GM18907 (cell line): ENCODE measurements around the gene WDR36.
"Not testable (repeated sequence)": the region's sequence is repeated elsewhere in the genome, so short reads cannot be mapped to it uniquely, and the experiment has no call there.

ENCODE experiments used
- ATAC-seq: cut with Tn5 transposase; IDR thresholded peaks from one replicate; pipeline ENCODE4 v1.9.1; 2021; ENCODE audit warnings: mild to moderate bottlenecking, moderate library complexity; ENCODE audit not compliant: unreplicated experiment

The WDR36 gene

DNA sequence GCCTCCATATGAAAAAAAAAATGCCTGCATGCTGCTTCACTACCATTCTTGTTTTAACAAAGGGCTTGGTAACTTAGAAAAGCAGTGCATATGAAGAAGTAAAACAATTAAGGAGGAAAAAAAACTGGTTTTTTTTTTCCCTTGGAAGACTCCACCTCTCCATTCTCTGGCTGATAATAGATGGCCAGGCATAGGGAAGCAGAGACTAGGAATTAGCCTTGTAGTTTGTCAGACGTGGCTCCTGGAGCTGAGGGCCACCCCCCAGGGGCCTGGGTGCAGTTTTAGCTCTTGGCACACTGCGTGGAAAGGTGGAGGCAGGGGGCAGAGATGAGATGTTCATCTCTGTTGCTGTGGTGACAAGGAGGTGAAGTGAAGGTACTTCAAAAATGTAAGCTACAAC, 42.7 kb downstream of the WDR36 start:
- ATAC-seq = no peak

DNA sequence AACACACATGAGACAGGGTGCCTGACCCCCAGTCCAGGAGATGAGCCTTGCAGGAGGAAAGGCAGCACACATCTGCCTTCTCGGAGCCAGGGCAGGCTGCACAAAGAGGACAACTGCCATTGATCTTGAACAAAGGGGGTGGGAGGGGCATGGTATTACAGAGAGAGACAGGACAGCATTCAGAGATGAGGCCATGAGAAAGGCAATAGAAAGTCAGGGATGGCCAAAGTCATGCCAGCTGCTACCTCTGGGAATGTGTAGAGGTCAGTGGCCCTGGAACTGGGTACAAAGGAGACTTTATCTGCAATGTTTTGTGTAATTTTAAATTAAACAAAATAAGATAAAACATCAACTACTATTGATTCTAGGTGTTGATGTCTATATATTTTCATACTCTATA, 43.2 kb downstream of the WDR36 start:
- ATAC-seq = no peak

DNA sequence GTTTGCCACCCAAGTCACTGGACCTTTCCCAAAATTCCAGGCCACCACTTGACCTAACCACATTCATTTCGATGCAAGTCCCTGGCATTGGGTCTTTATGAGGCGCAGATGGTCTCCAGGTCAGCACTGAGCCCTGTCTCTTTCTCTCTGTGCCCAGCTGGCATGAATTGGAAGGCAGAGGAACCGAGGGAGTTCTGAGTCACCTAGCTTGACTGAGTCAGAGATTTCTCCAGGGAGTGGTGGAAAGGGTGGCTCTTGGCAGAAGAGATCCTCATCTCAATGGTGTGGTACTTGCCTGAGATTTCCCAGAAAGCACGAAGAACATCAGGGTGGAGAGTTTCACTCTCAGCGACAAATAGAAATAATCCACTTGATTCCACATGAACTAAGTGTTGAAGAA, 43.8 kb downstream of the WDR36 start:
- ATAC-seq = no peak

DNA sequence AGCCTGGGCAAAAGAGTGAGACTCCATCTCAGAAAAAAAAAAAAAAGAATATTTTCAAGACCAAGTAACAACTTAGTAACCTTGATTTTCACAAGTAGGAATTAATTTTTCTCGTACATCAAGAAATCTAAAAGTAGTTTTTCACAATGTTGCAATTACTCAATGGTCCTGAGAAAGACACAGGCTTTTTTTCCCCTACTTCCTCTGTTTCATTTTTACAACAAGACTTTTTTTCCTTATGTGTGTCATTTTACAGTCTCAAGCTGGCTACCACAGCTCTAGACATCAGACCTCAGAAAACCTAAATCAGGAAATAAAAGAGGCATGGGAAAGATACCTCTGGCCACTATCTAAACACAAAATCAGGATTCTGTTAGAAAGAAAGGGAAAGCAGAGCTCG, 45.9 kb downstream of the WDR36 start:
- ATAC-seq = no peak

DNA sequence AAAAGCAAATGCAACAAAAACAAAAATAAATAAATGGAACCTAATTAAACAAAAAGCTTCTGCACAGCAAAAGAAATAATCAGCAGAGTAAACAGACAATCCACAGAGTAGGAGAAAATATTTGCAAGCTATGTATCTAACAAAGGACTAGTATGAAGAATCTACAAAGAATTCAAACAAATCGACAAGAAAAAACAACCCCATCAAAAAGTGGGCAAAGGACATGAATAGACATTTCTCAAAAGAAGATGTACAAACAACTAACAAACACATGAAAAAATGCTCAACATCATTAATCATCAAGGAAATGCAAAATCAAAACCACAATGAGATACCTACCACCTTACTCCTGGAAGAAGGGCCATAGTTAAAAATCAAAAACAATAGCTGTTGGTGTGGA, 49.3 kb downstream of the WDR36 start:
- not testable (repeated sequence) for ATAC-seq

DNA sequence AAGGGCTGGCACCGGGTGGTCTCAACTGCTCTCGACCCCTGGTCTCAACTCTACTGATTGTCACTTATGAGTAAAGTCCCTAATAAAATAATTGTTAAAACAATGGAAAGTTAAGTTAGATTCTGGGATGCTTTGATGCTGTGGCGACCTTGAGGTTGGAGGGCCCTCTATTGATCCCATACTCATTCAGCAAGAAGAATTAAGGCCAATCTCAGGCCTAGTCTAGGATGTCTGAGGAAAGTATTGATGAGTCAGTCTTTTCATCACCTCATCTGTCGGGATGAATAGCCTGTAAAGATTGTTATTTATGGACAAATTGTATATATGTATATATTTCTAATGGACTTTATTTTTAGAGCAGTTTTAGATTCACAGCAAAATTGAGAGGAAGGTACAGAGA, 50.8 kb downstream of the WDR36 start:
- no peak for ATAC-seq

DNA sequence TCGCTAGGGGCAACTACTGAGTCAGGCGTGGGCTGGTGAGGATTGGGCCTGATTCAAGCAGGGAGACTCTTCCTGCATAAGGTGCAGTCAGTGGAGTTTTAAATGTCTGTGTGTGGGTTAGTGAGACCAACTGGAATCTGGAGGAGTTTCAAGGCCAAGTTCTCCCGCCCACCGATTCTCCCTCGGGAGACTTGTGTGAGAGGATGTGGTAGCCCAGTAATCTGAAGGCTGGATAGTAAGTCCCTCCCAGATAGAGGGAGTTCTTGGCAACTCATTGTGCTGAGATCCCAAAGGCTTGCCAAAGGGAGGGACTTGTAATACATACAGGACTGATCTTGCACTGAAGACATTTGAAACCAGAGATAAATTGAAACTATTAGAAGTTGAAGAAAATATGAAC, 51.8 kb downstream of the WDR36 start:
- peak; percentile 37 for ATAC-seq

DNA sequence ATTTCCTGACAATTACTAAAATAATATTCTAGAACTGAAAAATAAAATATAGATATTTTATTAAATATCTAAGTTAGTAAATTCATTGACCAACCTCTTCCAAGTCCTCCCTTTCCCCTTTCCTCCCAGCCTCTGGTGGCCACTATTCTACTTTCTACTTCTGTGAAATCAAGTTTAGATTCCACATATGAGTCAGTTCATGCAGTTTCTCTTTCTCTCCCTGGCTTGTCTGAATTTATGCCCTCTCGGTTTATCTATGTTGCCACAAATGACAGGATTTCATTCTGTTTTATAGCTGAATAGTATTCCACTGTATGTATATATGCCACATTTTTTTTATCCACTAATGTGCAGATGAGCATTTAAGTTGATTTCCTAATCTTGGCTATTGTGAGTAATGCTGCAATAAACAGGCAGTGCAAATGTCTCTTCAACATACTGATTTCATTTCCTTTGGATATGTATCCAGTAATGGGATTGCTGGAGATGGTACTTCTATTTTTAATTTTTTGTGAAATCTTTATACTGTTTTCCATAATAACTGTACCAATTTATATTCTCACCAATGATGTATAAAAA, 52.3 kb downstream of the WDR36 start:
- ATAC-seq = peak; percentile 98

DNA sequence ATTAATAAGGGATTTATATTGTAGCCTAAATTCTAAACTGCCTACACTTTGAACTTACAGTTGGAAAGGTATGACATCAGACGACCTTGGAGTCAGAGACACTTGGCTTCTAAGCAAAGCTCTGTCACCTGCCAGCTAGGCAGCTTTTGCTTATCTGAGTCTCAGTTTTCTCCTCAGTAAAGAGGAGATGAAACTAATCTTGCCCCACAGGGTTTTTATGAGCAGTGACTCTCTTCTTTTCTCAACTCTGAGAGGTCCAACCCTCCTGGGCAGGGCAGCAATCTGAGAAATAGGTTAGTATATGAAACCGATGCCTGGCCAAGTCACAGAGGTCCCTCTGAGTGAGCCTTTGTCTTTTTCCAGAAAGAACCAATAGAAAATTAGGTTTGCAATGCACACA, 53.9 kb downstream of the WDR36 start:
- ATAC-seq = no peak

DNA sequence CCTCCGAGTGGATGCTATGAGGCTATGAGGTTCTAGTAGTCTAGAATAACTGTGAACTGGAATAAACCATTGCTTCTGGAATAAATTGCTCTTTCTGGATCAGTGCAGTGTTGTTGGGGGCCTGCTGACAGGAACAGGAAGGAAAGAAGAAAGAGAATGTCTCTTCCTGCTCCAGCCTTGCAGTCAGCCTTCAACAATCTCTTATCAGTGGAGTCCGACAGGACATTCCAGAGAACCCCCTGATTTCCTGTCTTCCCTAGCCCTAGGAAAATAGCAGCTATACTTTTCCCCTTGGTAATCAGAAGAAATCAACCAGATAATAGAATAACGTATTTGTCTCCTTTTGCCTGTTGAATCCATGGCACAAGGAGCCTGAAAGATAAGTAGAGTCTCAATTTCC, 55.4 kb downstream of the WDR36 start:
- no peak for ATAC-seq

DNA sequence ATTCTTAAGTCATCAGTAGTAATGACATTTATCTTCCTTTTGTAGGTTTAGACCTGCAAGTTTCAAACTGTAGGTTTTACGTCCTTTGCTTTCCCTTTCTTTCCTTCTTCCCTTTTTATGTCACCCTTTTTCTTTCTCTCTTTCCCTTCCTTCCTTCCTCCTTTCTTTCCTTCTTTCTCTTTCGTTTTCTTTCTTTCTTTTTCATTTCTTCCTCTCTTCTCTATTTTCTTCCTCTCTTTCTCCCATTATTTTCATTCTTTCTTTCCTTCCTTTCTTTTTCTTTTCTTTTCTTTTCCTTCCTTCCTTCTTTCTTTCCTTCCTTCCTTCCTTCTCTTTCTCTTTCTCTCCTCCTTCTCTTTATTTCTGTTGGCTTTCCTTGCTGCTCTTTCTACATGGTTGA, 59.9 kb downstream of the WDR36 start:
- no peak for ATAC-seq

DNA sequence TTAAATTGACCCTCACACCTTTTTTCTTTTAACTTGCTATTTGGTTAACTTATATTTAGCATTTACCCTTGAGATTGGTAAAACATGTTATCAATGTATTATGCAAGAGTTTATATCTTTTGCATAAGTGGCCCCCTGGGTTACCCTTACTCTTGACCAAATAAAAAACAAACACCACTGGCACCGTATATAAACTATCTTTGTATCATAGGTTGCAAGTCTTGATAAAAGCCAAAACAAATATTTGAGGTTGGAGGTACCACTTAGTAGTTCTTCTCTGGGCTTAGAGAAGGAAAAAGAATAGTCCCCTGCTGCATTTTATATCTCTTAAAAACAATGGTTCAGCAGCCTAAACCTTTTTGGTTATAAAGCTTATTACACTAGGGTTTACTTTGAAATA, 61.3 kb downstream of the WDR36 start:
- ATAC-seq = no peak

DNA sequence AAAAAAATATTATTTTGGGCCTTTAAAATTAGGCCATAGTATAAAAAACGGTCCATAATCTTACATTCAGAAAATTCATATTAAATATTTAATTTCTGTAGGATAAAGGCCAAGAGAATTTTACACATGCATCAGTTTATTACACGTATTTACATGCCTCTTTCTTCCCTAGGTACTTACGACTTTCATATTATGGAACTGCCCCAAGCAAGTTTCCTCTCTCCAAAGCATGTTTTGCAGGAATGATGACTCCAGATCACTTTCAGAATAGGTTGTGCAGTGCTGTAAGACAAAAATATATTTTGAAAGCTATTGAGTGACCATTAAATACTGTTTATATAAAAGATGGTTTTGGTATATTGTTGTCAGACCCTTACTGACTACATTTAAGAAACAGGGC, 61.8 kb downstream of the WDR36 start:
- ATAC-seq = no peak

DNA sequence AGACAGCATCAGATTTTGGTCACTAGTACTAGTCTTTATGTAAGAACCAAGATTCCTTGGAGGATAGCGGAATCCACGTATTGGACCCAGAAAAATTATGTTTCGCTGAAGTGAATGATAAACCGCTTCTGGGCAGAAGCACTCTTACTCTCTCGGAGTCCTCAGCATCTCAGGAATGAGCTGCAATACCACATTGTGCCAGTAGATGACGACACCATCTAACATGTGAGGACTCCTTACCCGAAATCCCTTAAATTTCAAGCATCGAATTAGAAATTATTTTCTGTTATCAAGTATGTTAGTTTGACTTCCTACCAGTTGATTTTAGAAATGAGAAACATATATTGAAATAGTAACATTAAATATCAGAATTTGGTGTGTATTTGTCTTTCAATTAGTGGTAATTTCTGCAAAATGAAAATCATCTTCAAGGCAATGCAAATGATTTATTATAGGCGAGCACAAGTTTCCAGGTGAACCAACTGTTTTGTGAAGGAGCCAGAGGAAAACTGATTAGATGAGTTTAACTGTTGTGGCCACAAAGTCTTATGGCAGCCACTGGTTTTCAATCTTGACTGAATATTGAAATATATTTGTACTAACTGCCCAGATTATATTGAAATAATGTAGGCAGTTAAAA, 66.1 kb downstream of the WDR36 start:
- no peak for ATAC-seq

DNA sequence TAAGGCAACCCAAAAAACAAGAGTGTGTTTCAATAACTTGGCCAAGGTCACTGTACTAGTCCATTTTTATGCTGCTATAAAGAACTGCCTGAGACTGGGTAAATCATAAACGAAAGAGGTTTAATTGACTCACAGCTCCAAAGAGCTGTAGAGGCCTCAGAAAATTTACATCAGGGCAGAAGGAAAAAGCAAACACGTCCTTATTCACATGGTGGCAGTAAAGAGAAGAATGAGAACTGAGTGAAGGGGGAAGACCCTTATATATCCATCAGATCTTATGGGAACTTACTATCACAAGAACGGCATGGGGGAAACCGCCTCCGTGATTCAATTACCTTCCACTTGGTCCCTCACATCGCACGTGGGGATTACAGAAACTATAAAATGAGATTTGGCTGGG, 67.7 kb downstream of the WDR36 start:
- no peak for ATAC-seq

DNA sequence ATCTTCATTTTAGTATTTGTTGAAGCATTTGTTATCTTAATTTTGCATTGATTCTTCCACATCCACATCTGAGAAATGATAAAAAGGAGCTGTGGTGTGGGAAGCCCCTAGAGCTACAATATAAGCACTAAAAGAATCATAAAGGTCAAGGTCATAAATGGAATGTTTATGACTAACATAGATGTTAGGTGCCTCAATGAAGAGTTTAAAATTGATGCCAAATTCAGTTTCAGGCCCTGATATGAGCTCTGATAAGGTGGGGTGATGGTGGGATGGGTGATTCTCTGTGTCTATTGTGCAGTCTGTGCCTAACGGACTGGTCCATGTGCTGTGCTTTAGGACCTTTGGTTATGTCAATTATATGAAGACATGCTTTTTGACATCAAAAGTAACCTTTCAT, 70.9 kb downstream of the WDR36 start:
- ATAC-seq = no peak

DNA sequence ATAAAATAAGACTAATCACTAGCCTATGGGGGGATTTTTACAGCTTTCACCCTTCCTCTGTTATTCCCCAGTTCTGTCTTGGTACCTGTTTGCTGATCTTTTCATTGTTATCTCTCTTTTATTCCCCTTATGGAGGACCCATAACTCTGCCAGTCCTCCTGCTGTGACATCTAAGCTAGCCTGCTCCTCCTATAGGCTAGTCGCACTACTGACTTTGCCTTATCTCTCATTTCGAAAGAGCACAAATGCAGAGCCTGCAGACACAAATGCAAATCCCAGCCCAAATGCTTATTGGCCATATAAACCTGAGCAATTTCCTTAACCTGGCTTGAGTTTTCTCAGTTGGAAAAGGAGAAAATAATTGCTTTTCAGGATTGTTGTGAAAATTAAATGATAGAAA, 72.9 kb downstream of the WDR36 start:
- ATAC-seq = no peak

DNA sequence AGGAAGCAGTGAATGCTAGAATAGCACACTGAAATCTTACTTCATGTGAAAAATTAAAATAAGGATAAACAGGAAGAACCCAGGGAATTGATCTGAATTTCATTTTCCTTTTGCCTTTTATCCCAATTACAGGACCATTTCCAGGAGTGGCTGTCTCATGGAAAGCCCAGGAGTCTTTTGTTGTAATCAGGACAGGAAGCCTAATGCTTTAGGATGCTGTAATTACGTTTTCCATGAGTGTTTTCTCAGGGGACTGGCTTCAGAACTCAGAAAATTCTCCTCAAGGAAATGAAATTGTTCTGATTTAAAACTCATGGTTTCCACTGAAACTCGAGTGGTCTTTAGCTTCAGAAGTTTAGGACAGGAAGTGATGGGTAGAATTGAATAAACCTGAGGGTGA, 75.4 kb downstream of the WDR36 start:
- no peak for ATAC-seq

DNA sequence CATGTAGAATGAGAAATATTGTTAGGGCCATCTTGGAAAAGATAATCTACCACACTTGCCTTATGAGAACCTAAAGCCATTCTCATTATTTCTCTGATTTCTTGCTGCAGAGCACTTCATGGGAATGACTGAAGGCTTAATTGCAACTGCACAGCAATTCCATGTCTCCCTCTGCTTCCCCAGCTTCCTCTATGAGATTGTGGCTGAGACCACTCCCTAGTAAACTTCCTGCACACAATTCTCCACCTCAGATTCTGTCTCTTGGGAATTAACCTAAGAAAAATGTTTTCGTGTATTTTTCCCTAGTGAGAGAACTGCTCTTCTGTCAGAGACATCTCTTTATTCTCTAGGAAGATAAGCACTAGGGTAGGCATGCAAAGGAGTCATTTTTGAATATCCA, 76.5 kb downstream of the WDR36 start:
- no peak for ATAC-seq

DNA sequence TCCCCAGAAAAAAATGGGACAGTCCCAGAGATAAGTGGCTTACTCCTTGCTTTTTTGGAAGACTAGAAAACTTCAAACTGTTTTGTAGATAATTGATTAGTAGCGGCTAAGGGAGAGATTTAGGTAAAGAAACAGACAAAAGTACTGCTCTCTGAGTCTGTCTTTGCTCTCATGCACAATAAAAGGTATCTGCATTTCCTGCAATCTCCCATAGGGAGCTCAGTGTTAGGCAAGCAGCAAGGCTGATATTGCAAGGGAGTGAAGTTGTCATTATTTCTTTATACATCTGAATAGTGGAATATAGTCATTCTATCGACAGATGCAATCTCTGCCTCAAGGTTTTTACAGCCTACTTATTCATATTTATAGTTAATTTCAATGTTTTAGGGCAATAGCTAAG, 77.1 kb downstream of the WDR36 start:
- no peak for ATAC-seq

DNA sequence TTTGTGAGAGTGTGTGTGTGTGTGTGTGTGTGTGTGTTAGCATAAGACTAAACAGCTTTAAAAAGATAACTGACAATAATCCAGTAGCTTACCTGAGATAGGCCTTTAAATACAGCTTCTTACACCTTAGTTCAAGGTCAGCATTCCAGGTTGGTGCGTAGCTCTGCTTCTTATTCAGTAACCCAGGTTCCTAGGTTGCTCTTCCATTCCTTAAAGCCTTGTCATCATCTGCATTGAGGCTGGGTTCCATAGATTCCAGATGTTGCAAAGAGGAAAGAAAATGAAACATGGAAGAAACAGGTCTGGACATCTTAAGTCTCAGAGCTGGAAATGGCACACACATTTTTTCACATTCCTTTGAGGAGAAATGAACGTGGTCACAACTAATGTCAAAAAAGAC, 78.1 kb downstream of the WDR36 start:
- no peak for ATAC-seq

DNA sequence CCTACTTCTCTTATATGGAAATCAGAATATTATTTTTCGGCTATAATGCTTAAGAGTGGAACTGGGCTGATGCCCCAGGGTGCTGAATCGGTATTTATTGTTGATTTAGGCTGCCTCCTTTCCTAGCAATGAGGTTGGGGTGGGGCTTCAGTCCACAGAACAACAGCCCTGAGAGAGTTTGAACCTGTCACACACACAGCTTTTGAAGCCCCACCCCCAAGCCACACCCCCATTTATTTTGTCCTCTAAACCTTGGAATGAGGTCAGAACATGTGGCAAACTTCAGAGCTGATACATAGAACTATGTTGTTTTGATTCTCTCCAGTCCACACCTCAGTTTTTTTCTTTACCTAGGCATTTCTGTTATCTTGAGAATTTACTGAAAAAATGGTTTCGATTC, 80.4 kb downstream of the WDR36 start:
- no peak for ATAC-seq

DNA sequence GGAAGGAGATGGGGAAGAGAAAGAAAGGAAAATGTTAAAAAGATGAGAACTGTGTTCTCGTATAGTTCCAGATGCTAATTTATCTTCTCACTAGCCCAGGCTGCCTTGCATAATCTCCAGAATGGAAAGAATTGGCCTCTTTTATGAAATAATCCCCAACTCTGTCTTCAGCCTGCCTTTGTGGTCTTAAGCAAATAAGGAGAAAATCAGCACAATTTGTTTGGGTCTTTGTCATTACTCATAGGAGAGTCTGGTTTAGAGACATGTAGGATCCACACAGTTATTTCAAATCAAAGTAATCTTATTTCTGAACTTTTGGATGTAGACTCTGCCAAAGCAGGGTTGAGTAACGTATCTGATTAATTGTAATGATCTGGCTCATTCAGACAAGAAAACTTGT, 81.3 kb downstream of the WDR36 start:
- ATAC-seq = no peak
